Kidney (tissue), 14 donors: ENCODE measurements around the gene RAB25. TPM values are rescaled to one million over a fixed set of nuclear protein-coding genes. Genes with fewer than 3 reads are reported as not detected.

Experiments
- DNase-seq, 5 donors: peaks; one replicate each; pipeline ENCODE4 v3.0.0-alpha.2; 2013 to 2020
- FAIRE-seq: peaks from 2 replicates; lab custom pipeline; 2012; peaks lifted over from hg19 to GRCh38; lab: Jason Lieb, UNC
- H3K27ac ChIP-seq, 2 donors: one replicate each; pipeline ENCODE4 v1.7.0; 2013; ENCODE audit warnings: low read depth in 2 of 2, low read length in 2 of 2, inconsistent platforms in 1 of 2
- H3K27me3 ChIP-seq: one replicate; pipeline ENCODE4 v1.7.1; 2013; ENCODE audit warnings: low read length, inconsistent platforms; ENCODE audit not compliant: control insufficient read depth, insufficient read depth
- H3K36me3 ChIP-seq, 3 donors: one replicate each; pipeline versions ENCODE4 v1.7.0 to v1.7.1; 2013; ENCODE audit warnings: low read length in 3 of 3, control low read depth in 1 of 3, inconsistent platforms in 1 of 3; ENCODE audit not compliant: insufficient read depth in 3 of 3, control insufficient read depth in 2 of 3
- H3K4me1 ChIP-seq, 3 donors: one replicate each; pipeline versions ENCODE4 v1.7.0 to v1.7.1; 2013; ENCODE audit warnings: low read length in 3 of 3, inconsistent platforms in 1 of 3, low read depth in 1 of 3; ENCODE audit not compliant: control insufficient read depth in 2 of 3, insufficient read depth in 2 of 3
- H3K4me3 ChIP-seq, 3 donors: one replicate each; pipeline versions ENCODE4 v1.7.0 to v1.8.1; 2013; ENCODE audit warnings: low read length in 3 of 3, control low read depth in 1 of 3, inconsistent platforms in 1 of 3
- H3K9ac ChIP-seq, 3 donors: one replicate each; pipeline versions ENCODE4 v1.7.0 to v1.7.1; 2013; ENCODE audit warnings: low read length in 3 of 3, control low read depth in 1 of 3, inconsistent platforms in 1 of 3
- H3K9me3 ChIP-seq, 3 donors: one replicate each; pipeline versions ENCODE4 v1.7.0 to v1.7.1; 2013; ENCODE audit warnings: low read length in 3 of 3, control low read depth in 1 of 3, inconsistent platforms in 1 of 3; ENCODE audit not compliant: control insufficient read depth in 2 of 3, insufficient read depth in 1 of 3
- intact Hi-C: fragments of 100-400 bp; cut with DNase I; formaldehyde crosslinking; loops from one replicate; pipeline ENCODE4 v1.11.1; 2022
- polyA plus RNA-seq: library from polyadenylated mRNA; stranded (reverse); fragments of 350-450 nt; fragmentation: Illumina TruSeq; extraction: RNeasy Lipid Tissue Mini Kit (QIAGEN cat#74804); gene quantifications from one replicate; pipeline ENCODE4 v1.2.3, GENCODE V29; 2014; ENCODE audit warnings: low read depth, low replicate concordance; ENCODE audit not compliant: insufficient read depth
- total RNA-seq: library from RNA; stranded (reverse); fragmentation: NEBNext Ultra II Directional; extraction: Animal tissue kit (Norgen Biotek cat#: 25700); gene quantifications from one replicate; pipeline ENCODE4 v1.2.1, GENCODE V29; 2021
- TF ChIP-seq, protein P1 (sequence below): IDR thresholded peaks from 3 replicates; pipeline ENCODE4 v1.5.1; 2012; ENCODE audit warnings: mild to moderate bottlenecking, moderate library complexity, borderline replicate concordance; ENCODE audit not compliant: insufficient read depth; ENCODE audit errors: extremely low read depth
- donor health status: control.
- donor health status: control.
- donor health status: control.
- donor health status: control.
- donor health status: control.
- donor health status: DM: yes; HTN: yes; CAD: no.
- donor health status: Normal renal cell carcinoma (clear cell type).

The RAB25 gene
- total and polyA plus RNA-seq, 2 donors from 2014 or later, result 51.4 to 73.0 TPM

DNA sequence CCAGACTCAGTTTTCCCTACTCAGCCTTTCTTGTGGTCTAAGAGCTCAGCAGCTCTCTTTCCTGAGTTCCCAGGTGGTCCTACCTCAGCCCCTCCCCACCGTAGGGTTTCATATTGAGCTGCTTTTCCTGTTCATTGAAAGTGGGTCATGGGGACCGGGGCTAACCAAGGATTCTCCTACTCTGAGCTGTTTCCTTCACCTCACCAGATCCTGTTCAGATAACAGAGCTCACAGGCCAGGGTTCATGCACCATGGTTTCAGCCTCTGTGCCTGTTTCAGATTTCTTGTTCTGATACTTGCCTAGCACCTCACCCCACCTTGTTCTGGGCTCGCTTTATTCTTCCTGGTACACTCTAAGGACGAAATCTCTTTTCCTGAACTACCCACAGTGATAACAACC lies 15.9 kb upstream of the RAB25 start:
- Histone ChIP-seq H3K4me1 (peaks cover 0 to 6% (median 0%) of the 10 kb centered on the region in 3 donors), H3K9me3 (no peaks in the 10 kb centered on the region), H3K27ac (no peak overlapping the region), H3K9ac (no peak overlapping the region), H3K36me3 (peaks cover 2 to 16% (median 13%) of the 10 kb centered on the region in 3 donors), H3K4me3 (no peak overlapping the region), H3K27me3 (no peaks in the 10 kb centered on the region)
- intact Hi-C loops, result no loop called here
- TF ChIP-seq, protein P1, sequence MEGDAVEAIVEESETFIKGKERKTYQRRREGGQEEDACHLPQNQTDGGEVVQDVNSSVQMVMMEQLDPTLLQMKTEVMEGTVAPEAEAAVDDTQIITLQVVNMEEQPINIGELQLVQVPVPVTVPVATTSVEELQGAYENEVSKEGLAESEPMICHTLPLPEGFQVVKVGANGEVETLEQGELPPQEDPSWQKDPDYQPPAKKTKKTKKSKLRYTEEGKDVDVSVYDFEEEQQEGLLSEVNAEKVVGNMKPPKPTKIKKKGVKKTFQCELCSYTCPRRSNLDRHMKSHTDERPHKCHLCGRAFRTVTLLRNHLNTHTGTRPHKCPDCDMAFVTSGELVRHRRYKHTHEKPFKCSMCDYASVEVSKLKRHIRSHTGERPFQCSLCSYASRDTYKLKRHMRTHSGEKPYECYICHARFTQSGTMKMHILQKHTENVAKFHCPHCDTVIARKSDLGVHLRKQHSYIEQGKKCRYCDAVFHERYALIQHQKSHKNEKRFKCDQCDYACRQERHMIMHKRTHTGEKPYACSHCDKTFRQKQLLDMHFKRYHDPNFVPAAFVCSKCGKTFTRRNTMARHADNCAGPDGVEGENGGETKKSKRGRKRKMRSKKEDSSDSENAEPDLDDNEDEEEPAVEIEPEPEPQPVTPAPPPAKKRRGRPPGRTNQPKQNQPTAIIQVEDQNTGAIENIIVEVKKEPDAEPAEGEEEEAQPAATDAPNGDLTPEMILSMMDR, result no peak
- no peak for DNase-seq
- FAIRE-seq, result no peak

DNA sequence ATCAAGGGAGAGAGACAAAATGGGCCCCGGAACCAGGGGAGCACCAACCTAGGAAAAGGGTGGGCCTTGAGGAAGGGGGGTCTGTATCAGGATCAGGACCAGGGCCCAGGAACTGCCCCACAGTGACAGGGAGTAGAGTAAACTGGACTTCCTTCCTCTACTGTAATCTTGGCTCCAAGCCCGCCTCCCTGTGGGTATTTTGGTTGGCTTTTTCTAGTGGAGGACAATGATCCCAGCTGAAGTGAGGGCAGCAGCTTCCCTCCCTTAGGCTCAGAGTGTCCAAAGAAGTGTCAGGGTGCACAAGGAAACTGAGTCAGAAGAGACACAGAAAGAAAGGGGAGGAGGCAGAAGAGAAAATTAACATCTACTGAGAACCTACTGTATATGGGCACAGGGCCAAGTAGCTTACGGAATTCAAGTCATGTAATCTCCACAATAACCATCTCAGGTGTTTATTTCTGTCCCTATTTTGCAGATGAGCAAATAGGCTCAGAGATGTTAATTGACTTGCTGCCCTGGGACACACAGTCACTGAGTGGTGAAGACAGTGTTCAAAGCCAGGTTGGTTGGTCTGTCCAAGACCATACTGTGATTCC lies 12.2 kb upstream of the RAB25 start:
- peaks cover 0 to 7% (median 4%) of the 10 kb centered on the region in 3 donors for H3K36me3 ChIP-seq
- FAIRE-seq (no peak), DNase-seq (no peak)
- H3K27ac ChIP-seq, result no peak overlapping the region
- H3K4me1 ChIP-seq, result no peaks in the 10 kb centered on the region
- no peak overlapping the region for H3K9ac ChIP-seq
- no peaks in the 10 kb centered on the region for H3K27me3 ChIP-seq
- intact Hi-C loops, result no loop called here
- TF ChIP-seq, protein P1, result no peak
- no peaks in the 10 kb centered on the region for H3K9me3 ChIP-seq
- no peak overlapping the region for H3K4me3 ChIP-seq

DNA sequence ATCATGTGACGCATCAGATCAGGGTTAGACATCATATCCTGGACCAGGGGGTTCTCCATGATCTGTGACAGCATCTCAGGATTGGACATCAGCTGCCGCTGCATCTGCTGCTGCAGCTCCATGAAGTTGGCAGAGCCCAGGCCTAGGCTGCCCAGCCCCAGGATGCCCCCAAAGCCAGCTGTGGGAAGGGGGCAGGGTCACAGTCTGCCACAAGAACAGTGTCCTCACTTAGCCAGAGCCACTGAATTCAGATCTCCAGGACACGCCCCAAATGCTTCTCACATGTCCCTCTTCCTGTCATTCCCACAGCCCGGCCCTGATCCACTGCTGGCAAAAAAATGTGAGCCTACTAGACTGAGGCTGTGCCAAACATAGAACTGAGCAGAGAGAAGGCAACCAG lies 10.6 kb upstream of the RAB25 start:
- Histone ChIP-seq H3K36me3 (peaks cover 0 to 7% (median 4%) of the 10 kb centered on the region in 3 donors), H3K4me1 (peaks cover 0 to 3% (median 1%) of the 10 kb centered on the region in 3 donors), H3K4me3 (no peak overlapping the region), H3K27ac (no peak overlapping the region), H3K9ac (no peak overlapping the region), H3K27me3 (no peaks in the 10 kb centered on the region), H3K9me3 (no peaks in the 10 kb centered on the region)
- FAIRE-seq, result no peak
- DNase-seq, result no peak
- TF ChIP-seq, protein P1, result no peak
- intact Hi-C loops, result no loop called here
